A549 (cell line): ENCODE results near the gene ZNF618.

ENCODE experiments used
- CEBPB ChIP-seq, 2 experiments: fragments of >200 bp in 1 of 2; sonication (Bioruptor Twin) in 1 of 2; formaldehyde crosslinking in 1 of 2; IDR thresholded peaks; 2 replicates each; pipeline ENCODE4 v1.6.1; 2012 to 2016
- CHD2 ChIP-seq: fragments of 150-350 bp; IDR thresholded peaks from 2 replicates; pipeline ENCODE4 v1.6.1; 2014; ENCODE audit warnings: low read length; ENCODE audit not compliant: partially characterized antibody
- CHD4 ChIP-seq: fragments of 200-600 bp; sonication (generic); IDR thresholded peaks from 2 replicates; pipeline ENCODE4 v1.6.1; 2016; ENCODE audit warnings: antibody characterized with exemption, mild to moderate bottlenecking, borderline replicate concordance
- MAZ ChIP-seq: fragments of 150-350 bp; IDR thresholded peaks from 2 replicates; pipeline ENCODE4 v1.6.1; 2014; ENCODE audit warnings: antibody characterized with exemption, low read depth, low read length, borderline replicate concordance
- MYC ChIP-seq: IDR thresholded peaks from 2 replicates; pipeline ENCODE4 v1.6.1; 2012; ENCODE audit warnings: mild to moderate bottlenecking, inconsistent platforms, low read length, improper control_type of control experiment, borderline replicate concordance
- POLR2A ChIP-seq: IDR thresholded peaks from 2 replicates; pipeline ENCODE4 v1.6.1; 2012; ENCODE audit warnings: mild to moderate bottlenecking, low read length
- POLR2AphosphoS2 ChIP-seq: conservative IDR thresholded peaks from 2 replicates; pipeline ENCODE4 v1.6.1; 2012; ENCODE audit warnings: low read length, improper control_type of control experiment, inconsistent platforms
- RAD21 ChIP-seq, 2 experiments: fragments of >200 bp in 1 of 2; sonication (Bioruptor Twin) in 1 of 2; formaldehyde crosslinking in 1 of 2; IDR thresholded peaks in 1 of 2; conservative IDR thresholded peaks in 1 of 2; 2 replicates in 1 of 2; 3 replicates in 1 of 2; pipeline ENCODE4 v1.6.1; 2012 to 2018; ENCODE audit warnings: inconsistent platforms in 1 of 2
- RNF2 ChIP-seq: fragments of 200-600 bp; sonication (generic); IDR thresholded peaks from 2 replicates; pipeline ENCODE4 v1.6.1; 2016; ENCODE audit warnings: low read depth, mild to moderate bottlenecking, antibody characterized with exemption, moderate library complexity, borderline replicate concordance
- TF ChIP-seq, protein P1 (sequence below): fragments of >200 bp; sonication (Bioruptor Twin); formaldehyde crosslinking; IDR thresholded peaks from 3 replicates; pipeline ENCODE4 v1.5.1; 2016
- TF ChIP-seq, protein P2 (sequence below): IDR thresholded peaks from 2 replicates; pipeline ENCODE4 v1.6.1; 2012

DNA sequence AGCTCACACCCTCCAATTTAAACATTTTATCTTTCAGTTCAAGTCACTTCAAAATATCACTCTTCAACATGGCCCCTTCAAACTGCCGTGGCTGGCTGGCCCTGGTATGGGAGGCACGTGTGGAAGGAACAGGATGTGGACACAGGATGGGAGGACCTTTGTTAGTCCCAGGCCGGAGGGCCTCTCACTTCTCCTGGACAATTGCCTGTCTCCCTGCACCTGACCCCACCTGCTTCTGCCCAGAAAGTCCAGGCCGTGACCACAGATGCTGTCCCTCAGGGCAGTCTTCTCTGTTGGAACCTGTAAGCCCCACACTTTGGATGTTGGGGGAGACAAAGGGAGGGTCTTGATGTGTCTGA, 182.6 kb downstream of the ZNF618 start:
- TF ChIP-seq, protein P1, sequence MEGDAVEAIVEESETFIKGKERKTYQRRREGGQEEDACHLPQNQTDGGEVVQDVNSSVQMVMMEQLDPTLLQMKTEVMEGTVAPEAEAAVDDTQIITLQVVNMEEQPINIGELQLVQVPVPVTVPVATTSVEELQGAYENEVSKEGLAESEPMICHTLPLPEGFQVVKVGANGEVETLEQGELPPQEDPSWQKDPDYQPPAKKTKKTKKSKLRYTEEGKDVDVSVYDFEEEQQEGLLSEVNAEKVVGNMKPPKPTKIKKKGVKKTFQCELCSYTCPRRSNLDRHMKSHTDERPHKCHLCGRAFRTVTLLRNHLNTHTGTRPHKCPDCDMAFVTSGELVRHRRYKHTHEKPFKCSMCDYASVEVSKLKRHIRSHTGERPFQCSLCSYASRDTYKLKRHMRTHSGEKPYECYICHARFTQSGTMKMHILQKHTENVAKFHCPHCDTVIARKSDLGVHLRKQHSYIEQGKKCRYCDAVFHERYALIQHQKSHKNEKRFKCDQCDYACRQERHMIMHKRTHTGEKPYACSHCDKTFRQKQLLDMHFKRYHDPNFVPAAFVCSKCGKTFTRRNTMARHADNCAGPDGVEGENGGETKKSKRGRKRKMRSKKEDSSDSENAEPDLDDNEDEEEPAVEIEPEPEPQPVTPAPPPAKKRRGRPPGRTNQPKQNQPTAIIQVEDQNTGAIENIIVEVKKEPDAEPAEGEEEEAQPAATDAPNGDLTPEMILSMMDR: no peak
- TF ChIP-seq CEBPB (IDR thresholded peaks at IDR 0.05): no peak
- no peak for TF ChIP-seq RNF2
- TF ChIP-seq, protein P2, sequence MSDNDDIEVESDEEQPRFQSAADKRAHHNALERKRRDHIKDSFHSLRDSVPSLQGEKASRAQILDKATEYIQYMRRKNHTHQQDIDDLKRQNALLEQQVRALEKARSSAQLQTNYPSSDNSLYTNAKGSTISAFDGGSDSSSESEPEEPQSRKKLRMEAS: no peak
- TF ChIP-seq POLR2A: no peak
- TF ChIP-seq MAZ: no peak
- no peak for TF ChIP-seq POLR2AphosphoS2
- TF ChIP-seq CHD2: no peak
- TF ChIP-seq CHD4: no peak
- TF ChIP-seq MYC: no peak
- TF ChIP-seq RAD21 (conservative IDR thresholded peaks at IDR 0.05 in 1 of 2, IDR thresholded peaks at IDR 0.05 in 1 of 2): no peak
